GM10266 (cell line): ENCODE data around the gene CNTLN.
"Not testable (repeated sequence)": the region's sequence is repeated elsewhere in the genome, so short reads cannot be mapped to it uniquely, and the experiment has no call there.

Source experiments
- DNase-seq: peaks from one replicate; pipeline ENCODE4 v3.0.0; 2012; ENCODE audit errors: extremely low spot score
- CTCF ChIP-seq: IDR thresholded peaks from 2 replicates; pipeline ENCODE4 v1.5.1; 2012; ENCODE audit warnings: mild to moderate bottlenecking, low read depth; ENCODE audit not compliant: control insufficient read depth, insufficient read depth; ENCODE audit errors: missing control alignments

The CNTLN gene

GRCh38 chr9:17414986-17415385 is 280.1 kb downstream of the CNTLN start:
- TF ChIP-seq CTCF = no peak
- DNase-seq = no peak

GRCh38 chr9:17422994-17423680 is 288.3 kb downstream of the CNTLN start:
- DNase-seq = no peak
- TF ChIP-seq CTCF = no peak

GRCh38 chr9:17423681-17424011 is 288.8 kb downstream of the CNTLN start:
- no peak for TF ChIP-seq CTCF
- no peak for DNase-seq

GRCh38 chr9:17425384-17425783 is 290.5 kb downstream of the CNTLN start:
- DNase-seq = no peak
- no peak for TF ChIP-seq CTCF

- no peak for TF ChIP-seq CTCF
Measured at GRCh38 chr9:17433526-17433925, 298.7 kb downstream of the CNTLN start.

GRCh38 chr9:17436854-17437253 is 302.0 kb downstream of the CNTLN start:
- no peak for DNase-seq
- TF ChIP-seq CTCF = no peak

More at GRCh38 chr9:17433526-17433925, 298.7 kb downstream of the CNTLN start:
- DNase-seq = no peak

GRCh38 chr9:17437813-17438212 is 303.0 kb downstream of the CNTLN start:
- DNase-seq = no peak
- no peak for TF ChIP-seq CTCF

- DNase-seq = not testable (repeated sequence)
Measured at GRCh38 chr9:17445126-17445525, 310.3 kb downstream of the CNTLN start.
